Activated T-helper 1 cell treated with anti-CD3 and anti-CD28 coated beads, Interleukin-2, amount 50 U/mL, for 16 hours (primary cell): ENCODE data around the gene FANCC.

Experiments
- DNase-seq, 2 donors: peaks; one replicate each; pipeline ENCODE4 v3.0.0-alpha.2; 2020; ENCODE audit warnings: low read depth in 1 of 2, low spot score in 1 of 2

FANCC gene

GRCh38 chr9:95074632-95075031, 242.9 kb downstream of the FANCC start:
- DNase-seq = no peak

- no peak for DNase-seq
These were observed 243.6 kb downstream of the FANCC start for GRCh38 chr9:95073918-95074317.

DNA sequence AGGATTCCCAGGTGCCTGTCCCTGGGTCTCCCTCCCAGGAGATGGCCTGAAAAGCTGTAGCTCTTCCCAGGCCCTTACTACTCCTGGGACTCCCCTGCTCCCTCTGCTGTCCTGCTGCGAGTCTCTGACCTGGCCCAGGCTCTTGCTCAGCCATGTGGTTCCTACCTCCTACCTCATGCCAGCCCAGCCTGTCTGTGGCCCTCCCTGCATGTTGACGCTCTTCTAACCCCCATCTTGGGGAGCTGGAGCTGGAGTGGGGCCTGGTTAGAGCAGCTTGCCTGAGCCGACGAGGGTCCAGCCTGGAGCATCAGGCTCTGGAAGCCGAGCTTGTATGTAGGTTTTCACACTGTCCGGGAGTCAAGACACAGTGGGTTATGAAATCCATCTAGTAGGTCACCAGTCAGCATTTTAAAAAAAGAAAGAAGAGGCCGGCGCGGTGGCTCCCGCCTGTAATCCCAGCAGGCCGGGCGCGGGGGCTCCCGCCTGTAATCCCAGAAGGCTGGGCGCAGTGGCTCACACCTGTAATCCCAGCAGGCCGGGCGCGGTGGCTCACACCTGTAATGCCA, 244.4 kb downstream of the FANCC start:
- DNase-seq = no peak

DNA sequence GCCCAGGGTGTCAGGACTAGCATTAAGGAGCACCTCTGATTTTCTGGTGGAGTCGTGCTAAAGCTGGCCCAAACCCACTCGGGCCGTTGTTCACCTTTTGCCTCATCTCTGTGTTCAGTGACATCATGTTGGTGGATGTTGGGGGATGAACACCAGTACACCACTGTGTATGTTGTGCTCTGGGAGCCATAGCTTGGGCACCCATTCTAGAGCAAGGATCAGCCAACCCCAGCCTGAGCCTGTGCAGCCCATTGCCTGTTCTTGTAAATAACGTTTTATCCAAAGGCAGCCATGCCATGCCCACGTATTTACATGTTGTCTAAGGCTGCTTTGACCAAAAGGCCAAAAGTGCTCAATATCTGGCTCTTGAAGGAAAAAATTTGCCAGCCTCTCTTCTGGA, 245.6 kb downstream of the FANCC start:
- no peak for DNase-seq

DNA sequence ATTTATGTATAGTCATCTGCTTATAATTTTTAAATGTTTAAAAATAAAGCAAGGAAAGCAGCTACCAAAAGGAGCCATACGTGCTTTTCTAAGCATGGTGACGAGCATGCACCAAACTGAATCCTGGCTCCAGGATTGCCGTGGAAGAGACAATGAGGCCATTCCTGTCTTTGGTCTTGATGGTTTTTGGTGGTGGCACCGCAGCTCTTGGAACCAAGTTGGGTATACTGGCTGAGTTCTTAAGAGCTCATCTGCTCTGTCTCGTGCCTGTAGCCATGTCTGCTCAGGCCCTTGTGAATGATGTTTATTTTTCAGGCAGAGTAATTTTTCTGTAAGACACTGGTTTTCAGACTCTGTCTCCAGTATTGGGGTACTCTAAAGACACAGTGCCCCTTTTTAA, 246.1 kb downstream of the FANCC start:
- no peak for DNase-seq

DNA sequence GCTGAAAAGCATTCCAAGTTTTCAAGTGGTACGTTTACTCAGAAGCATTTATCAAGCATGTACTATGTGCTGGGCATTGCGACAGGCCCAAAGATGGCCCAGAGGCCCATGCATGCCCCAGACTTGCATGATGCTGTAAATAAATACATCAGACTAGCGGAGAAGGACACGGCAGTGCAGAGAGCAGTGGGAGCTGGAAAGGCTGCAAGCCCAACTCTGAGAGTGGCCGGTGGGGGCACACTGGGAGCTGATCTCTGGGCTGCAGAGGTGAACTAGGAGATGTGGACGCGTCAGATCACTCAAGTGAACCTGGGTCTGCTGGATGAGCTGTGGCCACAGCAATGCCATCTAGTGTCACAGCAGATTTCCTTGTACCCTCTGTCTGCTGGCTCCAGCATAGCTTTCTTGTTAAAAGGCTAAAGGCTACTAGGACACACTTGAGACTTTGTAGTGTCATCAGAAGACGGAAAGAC, 246.9 kb downstream of the FANCC start:
- no peak for DNase-seq

GRCh38 chr9:95067897-95068296, 249.6 kb downstream of the FANCC start:
- no peak for DNase-seq

GRCh38 chr9:95067057-95067456, 250.5 kb downstream of the FANCC start:
- no peak for DNase-seq

GRCh38 chr9:95065224-95065623, 252.3 kb downstream of the FANCC start:
- no peak for DNase-seq

- no peak for DNase-seq
These were observed 254.2 kb downstream of the FANCC start for GRCh38 chr9:95063300-95063699.

DNA sequence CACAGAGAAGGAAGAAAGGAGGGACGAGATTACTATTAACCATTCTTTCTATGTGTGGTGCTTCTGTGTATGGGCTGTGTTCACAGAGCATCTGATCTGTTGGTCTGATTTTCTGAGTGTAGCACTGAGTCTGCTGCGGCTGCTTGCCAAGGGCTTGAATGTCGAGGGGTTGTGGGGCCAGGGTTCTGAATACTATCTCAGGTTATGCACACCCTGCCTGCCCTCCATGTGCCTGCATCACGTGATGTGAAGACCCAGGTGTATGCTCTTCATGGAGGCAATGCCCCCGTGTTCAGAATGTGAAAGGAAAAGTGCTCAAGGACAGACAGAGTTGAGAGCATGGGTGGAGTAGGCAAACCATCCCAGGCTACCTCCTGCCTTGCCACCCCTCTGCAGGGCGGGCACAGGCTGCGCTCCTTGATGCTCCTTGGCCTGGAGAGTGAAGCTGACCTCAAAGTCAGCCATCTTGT, 254.9 kb downstream of the FANCC start:
- no peak for DNase-seq

DNA sequence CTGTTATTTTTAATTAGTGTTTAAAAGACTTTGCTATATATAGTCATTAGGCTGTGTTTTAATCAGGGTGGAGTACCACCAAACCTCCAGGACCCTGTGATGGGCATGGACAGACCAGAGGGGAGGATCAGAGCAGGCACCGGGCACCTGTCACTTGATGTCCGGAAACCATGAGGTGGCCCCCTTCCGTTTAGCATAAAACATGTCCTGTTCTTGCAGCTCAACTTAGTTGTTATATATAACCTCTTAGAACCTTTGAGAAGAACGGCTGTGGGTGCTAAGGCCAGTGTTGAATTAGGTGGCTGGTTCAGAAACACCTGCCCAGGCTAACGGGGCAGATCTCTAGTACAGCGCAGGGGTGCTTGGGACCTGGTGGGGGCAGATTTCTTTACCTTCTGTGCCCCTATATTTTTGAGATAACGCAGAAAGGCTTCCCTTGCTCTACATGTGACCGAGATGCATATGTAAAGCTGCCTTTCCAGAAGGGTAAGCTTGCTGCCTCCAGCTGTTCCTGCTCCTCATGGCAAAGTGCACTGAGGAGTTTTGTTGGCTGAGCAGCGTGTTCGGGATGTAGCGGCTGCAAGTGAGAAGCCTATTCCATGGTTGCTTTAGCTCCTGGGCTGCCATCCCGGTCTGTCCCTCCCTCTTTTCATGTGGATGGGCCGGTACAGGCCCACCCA, 255.5 kb downstream of the FANCC start:
- DNase-seq = no peak

- no peak for DNase-seq
These were observed 256.6 kb downstream of the FANCC start for GRCh38 chr9:95060916-95061315.

- no peak for DNase-seq
These were observed 257.3 kb downstream of the FANCC start for GRCh38 chr9:95060234-95060633.

- no peak for DNase-seq
These were observed 258.6 kb downstream of the FANCC start for GRCh38 chr9:95058795-95059386.

- DNase-seq = no peak
These were observed 259.3 kb downstream of the FANCC start for GRCh38 chr9:95058121-95058785.

- no peak for DNase-seq
These were observed 260.4 kb downstream of the FANCC start for GRCh38 chr9:95057101-95057500.

GRCh38 chr9:95055851-95056551, 261.5 kb downstream of the FANCC start:
- no peak for DNase-seq

DNA sequence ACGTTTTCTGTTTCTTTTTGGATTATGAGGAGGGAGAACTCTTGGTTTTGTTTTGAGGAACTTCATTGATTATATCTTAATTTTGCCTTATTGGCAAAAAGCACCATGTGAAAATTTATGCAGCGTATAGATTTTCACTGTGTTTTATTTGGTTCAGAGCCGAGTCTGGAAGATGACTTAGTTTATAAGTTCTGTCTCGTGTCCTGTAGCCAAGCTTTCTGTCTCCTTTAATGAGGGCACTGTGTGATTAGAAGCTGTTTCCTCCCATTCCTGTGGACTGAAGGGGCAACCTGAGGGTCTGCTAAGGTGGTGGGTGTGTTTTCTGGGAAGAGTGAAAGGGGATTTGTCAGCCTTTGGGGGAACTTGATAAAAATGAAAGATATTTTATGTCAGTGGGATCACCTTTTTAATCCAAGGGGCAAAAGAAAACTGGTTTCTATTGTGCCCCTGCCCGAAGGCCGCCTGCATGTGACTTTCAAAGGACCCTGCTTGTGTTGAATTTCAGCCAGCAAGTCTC, 262.1 kb downstream of the FANCC start:
- DNase-seq = no peak

DNA sequence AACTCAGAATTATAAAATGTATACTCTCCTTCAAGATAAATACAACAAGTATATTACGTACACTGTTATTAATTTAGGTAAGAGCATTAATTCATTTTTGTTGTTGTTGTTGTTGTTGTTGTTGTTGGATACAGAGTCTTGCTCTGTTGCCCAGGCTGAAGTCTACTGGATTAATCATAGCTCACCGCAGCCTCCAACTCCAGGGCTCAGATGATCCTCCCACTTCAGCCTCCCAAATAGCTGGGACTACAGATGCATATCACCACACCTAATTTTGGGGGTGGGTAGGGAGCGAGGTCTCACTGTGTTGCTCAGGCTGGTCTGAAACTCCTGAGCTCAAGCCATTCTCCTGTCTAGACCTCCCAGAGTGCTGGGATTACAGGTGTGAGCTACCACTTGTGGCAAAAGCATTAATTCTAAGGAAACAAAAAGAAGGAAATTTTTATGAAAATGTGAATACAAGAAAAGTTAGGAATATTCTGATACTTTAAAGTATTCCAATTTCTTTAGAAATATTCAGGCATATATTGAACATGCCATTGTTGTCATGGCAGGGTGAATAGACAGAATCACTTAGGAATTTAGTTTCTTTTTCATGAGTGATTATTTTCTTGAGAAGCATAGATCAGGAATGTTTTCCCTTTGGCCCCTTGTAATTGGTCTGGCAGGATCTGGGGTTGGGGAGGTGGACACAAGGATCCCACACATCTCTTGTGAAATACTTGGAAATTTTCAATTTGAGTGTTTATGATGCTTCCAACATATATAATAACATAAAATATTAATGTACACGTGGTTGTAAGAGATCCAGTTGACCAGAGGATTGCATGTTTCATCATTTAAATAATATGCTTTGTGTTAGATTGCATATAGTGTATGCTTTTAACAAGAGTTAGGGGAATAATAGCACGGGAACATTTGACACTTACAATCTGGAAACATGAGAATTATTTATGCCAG, 263.6 kb downstream of the FANCC start:
- no peak for DNase-seq
